Umbilical cord (tissue), 2 donors: ENCODE data around the gene MAP3K2. TPM values are rescaled to one million over a fixed set of nuclear protein-coding genes. Genes with fewer than 3 reads are reported as not detected.
"Not testable (repeated sequence)": the region's sequence is repeated elsewhere in the genome, so short reads cannot be mapped to it uniquely, and the experiment has no call there.

Experiments used
- DNase-seq: peaks from one replicate; pipeline ENCODE4 v3.0.0-alpha.2; 2015; ENCODE audit warnings: low spot score
- total RNA-seq: library from RNA; depleted of rRNA; stranded (reverse); fragments of >200 nt; gene quantifications from one replicate; pipeline ENCODE4 v1.2.3, GENCODE V29; 2014; ENCODE audit warnings: low replicate concordance; ENCODE audit not compliant: insufficient read depth

MAP3K2 gene
- total RNA-seq, 1 donor from 2014 or later, result 63.3 TPM

GRCh38 chr2:127382831-127383230, 4.9 kb downstream of the MAP3K2 start:
- DNase-seq, result no peak

DNA sequence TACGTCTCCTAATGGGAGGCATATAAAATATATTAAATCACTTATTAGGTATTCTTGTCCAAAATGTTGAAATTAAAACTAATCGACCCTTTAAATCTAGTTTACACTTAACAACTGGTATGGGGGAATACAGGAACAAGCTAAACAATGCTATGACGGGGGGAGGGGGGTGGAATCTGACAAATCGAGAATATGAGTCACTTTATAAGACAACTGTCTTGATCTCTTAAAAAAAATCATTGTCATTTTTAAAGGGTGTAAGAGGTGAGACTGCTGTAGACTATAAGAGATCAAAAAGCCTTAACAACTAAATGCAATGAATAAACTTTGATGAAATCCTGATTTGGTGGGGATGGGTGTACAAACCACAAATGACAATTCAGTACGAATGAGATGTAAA, 6.0 kb downstream of the MAP3K2 start:
- DNase-seq, result no peak

- no peak for DNase-seq
Measured at GRCh38 chr2:127379712-127380355, 7.9 kb downstream of the MAP3K2 start.

- DNase-seq, result no peak
Measured at GRCh38 chr2:127378720-127379119, 9.1 kb downstream of the MAP3K2 start.

DNA sequence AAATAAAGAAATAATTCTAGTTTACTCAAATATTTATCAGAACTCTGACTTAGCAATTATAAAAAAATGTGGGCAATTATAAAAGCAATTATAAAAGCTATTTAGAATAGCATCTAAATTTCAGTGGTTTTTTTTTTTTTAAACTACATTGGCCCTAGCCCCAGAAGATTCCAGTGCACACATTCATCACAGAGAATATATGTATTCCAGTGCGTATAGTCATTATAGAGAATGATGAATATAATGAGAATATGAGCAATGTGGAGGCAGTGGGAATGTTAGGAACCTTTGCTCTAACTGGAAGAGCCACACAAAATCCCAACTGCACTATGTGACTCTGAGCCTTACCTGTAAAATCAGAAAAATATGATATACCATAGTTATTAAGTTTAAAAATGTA, 10.5 kb downstream of the MAP3K2 start:
- no peak for DNase-seq

DNA sequence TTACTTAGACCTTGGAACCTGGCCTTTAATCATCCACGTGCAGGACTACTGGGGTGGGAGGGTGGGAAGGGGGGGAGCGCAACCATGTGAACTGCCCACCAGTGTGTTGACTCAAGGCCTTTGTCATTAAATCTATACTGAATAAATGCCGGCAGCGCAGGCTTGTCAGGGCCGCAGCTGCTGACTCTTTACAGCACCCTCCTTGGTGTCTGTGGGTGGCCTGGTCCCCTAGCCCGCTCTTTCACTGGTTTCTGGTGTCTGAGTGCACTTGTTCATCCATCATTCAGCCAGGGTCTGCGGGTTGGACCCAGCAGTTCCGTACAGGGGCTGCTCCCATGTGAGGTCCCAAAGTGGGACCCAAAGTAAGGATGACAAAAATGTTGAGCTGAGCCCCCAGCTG, 11.5 kb downstream of the MAP3K2 start:
- DNase-seq, result no peak

DNA sequence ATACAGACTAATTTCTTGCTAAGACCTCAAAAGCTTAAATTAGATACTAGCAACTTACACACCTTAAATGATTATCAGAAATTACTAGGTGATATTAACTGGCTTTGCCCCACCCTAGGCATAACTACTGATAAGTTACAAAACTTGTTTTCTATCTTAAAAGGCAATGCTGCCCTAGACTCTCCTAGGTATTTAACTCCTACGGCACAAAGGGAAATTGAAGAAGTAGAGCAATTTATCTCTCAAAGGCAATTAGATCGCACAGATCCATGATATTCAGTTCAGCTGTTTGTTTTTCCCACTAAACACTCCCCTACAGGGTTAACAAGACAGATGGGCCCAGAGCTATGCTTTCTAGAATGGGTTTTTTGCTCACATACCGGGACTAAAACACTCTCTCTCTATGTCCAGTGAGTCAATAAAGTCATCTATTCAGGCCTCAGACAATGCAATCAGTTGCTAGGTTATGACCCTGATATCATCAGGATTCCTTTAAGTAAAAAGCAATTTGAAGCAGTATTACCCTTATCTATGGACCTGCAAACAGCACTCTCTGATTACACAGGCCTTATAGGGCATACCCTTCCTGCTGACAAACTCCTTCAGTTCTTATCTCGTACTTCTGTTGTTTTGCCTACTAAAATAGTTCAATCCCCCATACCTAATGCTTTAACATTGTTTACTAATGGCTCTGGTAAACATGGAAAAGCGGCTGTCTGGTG, 14.3 kb downstream of the MAP3K2 start:
- DNase-seq, result no peak

DNA sequence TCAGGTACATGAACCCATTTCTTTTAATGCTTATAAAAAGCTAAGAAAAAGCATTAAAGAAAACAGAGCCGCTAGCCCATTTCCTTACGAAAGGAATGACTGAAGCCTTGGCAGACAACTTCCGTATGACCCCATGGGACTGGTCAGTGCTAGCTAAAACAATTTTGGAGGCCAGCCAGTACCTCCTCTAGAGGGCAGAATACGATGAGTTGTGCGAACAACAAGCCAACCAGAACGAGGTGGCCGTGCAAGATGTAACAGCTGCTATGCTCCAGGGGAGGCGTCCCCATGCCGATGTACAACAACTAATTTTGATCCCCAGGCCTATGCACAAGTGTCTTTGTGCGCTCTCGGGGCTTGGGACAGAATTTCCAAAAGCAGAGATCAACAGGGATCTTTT, 16.7 kb downstream of the MAP3K2 start:
- no peak for DNase-seq

DNA sequence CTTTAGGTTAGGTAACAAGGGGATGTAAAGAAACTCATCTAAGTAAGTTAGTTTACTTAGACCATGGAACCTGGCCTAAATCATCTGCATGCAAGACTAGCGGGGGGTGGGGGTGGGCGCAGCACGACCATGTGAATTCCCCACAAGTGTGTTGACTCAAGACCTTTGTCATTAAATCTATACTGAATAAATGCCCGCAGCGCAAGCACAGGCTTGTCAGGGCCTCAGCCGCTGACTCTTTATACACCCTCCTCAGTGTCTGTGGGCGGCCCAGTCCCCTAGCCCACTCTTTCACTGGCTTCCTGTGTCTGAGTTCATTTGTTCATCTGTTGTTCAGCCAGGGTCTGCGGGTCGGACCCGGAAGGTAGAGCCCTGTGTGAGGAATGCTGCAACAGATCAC, 17.8 kb downstream of the MAP3K2 start:
- no peak for DNase-seq

DNA sequence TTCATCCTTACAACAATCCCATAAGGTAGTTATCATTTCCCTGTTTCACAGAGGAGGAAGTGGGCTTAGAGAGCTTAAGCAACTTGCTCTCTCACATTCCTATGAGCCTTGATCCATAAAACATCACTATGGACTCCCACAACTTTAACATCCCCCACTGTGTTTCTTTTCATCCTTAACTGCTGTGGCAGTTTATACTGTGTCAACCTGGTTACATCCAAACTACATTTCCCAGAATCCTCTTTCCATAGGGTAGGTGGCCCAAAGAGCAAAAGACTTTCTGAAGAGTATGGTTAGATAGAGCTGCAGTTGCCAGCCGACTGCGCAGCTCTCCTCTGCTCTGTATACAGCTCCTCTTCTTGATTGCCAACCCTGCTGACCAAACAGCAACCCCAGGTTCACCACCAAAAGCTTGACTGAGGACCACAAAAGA, 22.5 kb downstream of the MAP3K2 start:
- no peak for DNase-seq

GRCh38 chr2:127362971-127363370, 24.8 kb downstream of the MAP3K2 start:
- DNase-seq, result no peak

- no peak for DNase-seq
Measured at GRCh38 chr2:127361929-127362885, 25.6 kb downstream of the MAP3K2 start.

- DNase-seq, result no peak
Measured at GRCh38 chr2:127360242-127360641, 27.5 kb downstream of the MAP3K2 start.

DNA sequence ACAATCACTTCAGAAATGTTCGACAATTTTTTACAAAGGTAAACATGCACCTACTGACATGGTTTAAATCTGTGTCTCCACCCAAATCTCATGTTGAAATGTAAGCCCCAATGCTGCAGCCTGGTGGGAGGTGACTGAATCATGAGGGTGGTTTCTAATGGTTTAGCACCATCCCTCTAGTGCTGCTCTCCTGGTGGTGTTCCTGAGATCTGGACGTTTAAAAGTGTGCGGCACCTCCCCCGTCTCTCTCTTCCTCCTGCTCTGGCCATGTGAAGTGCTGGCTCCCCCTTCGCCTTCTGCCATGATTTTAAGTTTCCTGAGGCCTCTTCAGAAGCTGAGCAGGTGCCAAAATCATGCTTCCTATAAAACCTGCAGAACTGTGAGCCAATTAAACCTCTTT, 28.3 kb downstream of the MAP3K2 start:
- DNase-seq, result no peak

- DNase-seq, result no peak
Measured at GRCh38 chr2:127358971-127359370, 28.8 kb downstream of the MAP3K2 start.

DNA sequence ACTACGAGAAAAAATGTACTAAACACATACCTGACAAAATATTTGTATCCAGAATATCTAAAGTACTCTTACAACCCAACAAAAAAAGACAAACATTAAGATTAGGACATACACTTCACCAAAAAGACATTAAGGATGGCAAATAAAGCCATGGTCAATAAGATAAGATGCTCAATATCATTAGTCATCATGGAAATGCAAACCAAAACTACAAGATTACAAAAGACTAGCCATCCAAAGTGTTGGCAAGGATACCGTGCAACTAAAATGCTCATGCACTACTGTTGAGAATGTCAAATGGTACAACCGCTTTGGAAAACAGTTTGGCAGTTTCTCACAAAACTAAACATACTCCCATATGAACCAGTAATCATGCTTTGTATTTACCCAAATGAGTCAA, 29.7 kb downstream of the MAP3K2 start:
- no peak for DNase-seq

DNA sequence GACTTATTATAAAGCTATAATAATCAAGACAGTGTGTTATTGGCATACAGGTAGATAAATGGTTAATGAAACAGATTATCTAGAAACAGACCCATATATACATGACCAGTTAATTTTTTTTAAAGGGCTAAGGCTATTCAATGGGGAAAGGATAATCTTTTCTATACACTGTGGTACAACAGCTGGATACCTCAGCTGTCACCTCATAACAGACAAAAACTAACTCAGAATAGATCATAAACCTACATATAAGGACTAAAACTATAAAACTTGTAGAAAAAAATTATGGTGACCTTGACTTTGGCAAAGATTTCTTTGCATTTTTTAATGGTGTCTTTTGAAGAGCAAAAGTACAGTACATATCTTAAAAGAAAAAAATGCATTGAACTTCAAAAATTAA, 30.2 kb downstream of the MAP3K2 start:
- DNase-seq, result no peak

GRCh38 chr2:127356531-127356930, 31.2 kb downstream of the MAP3K2 start:
- DNase-seq, result no peak

DNA sequence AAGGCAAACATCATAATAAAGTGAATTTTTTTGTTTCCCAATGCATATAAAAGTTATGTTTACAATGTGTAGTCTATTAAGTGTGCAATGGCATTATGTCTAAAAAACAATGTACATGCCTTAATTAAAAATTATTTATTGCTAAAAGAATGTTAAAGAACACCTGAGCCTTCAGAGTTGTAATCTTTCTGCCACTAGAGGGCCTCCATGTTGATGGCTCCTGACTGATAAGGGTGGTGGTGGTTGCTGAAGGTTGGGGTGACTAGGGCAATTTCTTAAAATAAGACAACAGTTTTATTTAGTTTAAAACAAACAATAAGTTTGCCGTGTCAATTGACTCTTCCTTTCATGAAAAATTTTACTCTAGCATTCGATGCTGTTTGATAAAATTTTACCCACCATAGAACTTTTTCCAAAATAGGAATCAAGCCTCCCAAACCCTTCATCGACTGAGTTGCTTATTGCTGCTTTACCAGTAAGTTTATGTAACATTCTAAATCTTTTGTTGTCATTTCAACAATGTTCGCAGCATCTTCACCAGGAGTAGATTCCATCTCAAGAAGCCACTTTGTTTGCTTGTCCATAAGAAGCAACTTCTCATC, 32.3 kb downstream of the MAP3K2 start:
- DNase-seq, result no peak

GRCh38 chr2:127353873-127354676, 33.7 kb downstream of the MAP3K2 start:
- DNase-seq, result not testable (repeated sequence)

DNA sequence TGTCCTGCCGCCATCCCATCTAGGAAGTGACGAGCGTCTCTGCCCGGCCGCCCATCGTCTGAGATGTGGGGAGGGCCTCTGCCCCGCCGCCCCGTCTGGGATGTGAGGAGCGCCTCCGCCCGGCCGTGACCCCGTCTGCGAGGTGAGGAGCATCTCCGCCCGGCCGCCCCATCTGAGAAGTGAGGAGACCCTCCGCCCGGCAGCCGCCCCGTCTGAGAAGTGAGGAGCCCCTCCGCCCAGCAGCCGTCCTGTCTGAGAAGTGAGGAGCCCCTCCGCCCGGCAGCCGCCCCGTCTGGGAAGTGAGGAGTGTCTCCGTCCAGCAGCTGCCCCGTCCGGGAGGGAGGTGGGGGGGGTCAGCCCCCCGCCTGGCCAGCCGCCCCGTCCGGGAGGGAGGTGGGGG, 34.6 kb downstream of the MAP3K2 start:
- not testable (repeated sequence) for DNase-seq
